Forelimb muscle (tissue), 1 donor: Measurements from ENCODE around the gene EYS. TPM values are rescaled to one million over a fixed set of nuclear protein-coding genes. Genes with fewer than 3 reads are reported as not detected.
"Not testable (repeated sequence)": the region's sequence is repeated elsewhere in the genome, so short reads cannot be mapped to it uniquely, and the experiment has no call there.

Source experiments
- DNase-seq: peaks from one replicate; pipeline ENCODE4 v3.0.0-alpha.2; 2013; ENCODE audit warnings: low read depth
- polyA plus RNA-seq: library from polyadenylated mRNA; unstranded; fragments of 120-200 nt; gene quantifications from one replicate; pipeline ENCODE4 v1.2.1, GENCODE V29; 2013; ENCODE audit not compliant: insufficient read length

Gene EYS
- polyA plus RNA-seq, 1 donor: 0.47 TPM

DNA sequence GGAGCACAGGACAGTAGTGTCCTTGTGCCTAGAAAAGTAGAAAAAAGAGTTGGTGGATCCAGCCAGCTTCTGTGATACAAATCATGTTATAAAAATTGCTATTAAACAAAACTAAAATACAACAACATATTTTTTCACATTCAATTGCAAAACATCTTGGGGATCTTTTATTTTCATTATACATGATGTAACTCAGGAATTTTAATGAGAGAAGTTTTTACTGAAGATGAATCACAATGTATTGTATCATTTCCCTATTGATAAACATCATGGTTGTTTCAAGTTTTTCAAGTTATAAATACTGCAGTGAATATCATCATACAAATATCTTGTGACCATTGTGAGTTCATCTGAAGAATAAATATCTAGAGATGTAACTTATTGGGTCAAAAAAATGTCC lies 1463.4 kb downstream of the EYS start:
- no peak for DNase-seq

DNA sequence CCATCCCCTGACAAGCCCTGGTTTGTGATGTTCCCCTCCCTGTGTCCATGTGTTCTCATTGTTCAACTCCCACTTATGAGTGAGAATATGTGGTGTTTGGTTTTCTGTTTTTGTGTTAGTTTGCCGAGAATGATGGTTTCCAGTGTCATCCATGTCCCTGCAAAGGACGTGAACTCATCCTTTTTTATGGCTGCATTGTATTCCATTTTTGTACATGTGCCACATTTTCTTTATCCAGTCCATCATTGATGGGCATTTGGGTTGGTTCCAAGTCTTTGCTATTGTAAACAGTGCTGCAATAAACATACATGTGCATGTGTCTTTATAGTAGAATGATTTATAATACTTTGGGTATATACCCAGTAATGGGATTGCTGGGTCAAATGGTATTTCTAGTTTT lies 1468.1 kb downstream of the EYS start:
- not testable (repeated sequence) for DNase-seq

DNA sequence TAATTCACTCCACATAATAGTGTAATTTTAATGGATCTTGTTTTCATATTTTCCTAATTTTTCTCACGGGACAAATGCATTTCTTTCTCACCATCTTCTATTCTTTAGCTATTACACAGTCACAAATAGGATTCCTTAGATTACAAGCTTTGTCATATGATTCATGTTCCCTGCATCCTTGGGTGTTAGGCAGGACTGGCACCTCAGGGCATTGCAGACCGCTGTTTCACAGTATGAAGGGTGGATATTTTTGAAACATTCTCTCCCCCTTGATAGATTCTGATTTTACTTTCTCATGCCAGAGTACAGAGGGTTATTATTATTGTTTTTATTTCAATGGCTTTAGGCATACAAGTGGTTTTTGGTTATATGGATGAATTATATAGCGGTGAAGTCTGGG lies 1469.0 kb downstream of the EYS start:
- DNase-seq: no peak

DNA sequence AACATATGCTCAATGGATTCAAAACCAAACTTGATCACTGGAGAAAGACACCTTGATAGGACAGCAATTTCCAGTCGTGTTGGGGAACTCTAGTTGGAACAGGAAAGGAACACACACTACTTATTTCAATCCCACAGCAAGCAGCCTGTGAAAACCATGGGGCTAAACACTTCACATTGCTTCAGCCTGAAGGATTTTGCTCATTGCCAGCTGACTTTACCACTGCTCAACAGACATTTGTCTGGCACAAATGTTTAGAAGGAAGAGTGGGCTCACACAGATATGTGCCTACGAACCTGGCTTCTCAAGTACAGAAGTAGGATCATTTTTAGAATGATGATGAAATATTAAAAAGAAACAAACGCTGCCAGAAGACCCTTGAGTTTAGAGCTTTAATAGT lies 1473.3 kb downstream of the EYS start:
- DNase-seq: no peak

DNA sequence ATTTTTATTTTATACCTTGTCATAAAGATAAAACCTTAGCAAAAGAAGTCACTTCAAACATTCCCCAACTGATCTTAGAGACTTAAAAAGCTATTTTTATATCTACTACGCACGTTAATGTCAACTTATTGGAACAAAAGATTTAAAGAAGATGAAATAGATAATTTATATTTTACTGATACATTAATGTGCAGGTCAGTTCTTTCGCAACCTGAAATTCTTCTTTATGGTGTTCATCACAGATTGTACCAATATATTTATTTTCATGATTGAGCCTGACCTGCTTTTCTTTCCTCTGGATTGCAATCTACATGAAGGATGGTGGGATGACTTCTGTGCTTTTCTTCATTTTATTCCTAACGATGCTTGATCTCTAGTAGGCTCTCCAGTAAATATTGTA lies 1475.1 kb downstream of the EYS start:
- no peak for DNase-seq

DNA sequence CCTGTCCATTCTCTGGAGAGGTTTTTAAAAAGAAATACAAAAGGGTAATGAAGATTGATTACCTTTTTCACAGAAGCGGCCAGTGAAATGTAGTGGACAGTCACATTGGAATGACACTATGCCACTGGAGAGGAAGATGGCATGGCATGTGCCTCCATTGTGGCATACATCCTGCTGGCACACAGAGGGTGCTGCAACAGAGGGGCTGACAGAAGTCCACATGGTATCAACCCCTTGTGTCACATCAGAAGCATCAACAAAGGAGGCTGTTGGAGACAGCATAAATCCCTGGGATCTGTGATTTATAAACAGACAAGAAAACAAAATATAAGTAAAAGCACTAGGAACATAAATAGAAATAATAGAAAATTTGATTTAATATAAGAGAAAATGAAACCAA lies 1476.5 kb downstream of the EYS start:
- DNase-seq: no peak

DNA sequence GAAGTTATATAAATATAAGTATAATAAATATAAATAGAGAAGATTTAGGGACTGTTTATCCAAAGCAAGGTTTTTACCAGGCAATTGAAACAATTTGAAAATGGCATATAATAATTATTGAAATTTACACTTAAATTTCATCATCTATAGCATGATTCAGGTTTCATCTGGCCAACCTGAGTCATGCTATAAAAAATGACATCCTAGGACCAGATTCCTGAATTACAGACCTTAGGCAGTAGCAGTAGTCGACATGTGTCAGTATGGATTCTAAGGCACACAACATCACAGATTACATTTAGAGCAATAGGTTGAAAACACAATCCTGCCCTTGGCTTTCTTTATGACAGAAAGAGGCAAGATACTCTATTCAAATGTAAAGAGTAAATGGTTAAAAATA lies 1479.2 kb downstream of the EYS start:
- no peak for DNase-seq

DNA sequence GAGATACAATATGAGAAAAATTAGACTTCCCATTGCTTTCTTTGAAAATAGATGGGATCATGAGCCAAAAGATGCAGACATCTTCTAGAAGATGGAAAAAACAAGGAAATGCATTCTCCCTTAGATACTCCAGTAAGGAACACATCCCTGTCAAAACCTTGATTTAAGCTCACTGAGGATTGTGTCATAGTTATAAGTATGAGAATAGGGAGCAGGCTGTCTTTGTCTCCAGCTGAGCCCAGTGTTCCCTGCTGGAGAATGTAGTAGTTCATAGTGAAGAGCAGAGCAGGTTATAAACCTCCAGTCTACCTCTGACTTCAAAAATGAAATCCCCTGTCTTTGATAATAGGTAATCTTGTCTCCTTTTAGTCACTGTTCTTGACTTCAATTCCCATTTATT lies 1481.5 kb downstream of the EYS start:
- no peak for DNase-seq

DNA sequence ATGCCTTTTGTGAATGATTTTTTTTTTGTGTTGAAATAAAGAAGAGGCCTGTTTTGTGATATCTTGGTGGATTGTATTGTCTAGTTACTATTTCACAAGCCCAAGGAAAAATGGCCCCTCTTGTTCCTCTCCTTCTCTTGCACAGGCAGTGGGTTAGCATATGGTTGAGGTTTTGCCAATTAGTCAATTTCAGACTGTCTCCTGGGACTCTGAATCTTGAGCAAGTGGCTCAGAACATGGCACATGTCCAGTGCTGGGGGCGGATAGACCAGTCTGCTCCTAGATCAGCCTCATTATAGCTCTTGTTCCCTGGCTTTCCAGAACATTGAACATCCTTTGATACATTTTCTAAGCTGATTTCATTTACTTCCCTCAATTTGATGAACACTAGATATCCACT lies 1482.2 kb downstream of the EYS start:
- DNase-seq: no peak

DNA sequence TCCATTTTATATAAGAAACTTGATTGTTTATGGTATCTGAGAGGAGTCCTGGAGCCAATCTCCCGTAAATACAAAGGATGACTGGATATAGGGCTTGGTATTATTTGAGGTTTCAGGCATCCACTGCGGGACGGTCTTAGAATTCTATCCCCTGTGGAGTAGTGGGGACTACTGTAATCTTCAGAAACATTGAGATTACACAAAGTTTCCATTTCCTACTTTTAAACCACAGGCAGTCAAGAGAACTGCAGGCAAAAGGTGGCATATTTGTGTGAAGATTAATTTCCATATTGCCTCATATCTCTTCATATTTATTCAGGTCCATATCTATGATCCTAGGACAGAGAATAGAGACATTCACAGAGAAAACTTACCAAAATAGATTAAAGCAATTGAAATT lies 1485.2 kb downstream of the EYS start:
- no peak for DNase-seq

DNA sequence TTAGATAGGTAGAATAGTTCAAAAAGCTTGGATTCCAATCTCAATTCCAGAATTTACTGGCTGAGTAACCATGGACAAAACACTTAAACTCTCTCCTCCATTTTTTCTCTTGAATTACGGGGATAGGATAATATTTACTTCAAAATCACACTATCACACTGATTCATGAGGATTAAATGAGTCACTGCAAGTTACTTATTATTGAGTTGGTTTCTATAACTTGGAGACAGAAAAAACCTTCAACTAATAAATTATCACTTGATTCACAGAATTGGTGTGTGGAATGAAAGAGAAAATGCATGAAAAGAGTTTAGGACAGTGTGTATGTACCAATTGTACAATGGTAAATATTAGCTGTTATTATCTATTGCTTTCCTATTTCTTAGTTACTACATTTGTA lies 1486.2 kb downstream of the EYS start:
- DNase-seq: no peak

DNA sequence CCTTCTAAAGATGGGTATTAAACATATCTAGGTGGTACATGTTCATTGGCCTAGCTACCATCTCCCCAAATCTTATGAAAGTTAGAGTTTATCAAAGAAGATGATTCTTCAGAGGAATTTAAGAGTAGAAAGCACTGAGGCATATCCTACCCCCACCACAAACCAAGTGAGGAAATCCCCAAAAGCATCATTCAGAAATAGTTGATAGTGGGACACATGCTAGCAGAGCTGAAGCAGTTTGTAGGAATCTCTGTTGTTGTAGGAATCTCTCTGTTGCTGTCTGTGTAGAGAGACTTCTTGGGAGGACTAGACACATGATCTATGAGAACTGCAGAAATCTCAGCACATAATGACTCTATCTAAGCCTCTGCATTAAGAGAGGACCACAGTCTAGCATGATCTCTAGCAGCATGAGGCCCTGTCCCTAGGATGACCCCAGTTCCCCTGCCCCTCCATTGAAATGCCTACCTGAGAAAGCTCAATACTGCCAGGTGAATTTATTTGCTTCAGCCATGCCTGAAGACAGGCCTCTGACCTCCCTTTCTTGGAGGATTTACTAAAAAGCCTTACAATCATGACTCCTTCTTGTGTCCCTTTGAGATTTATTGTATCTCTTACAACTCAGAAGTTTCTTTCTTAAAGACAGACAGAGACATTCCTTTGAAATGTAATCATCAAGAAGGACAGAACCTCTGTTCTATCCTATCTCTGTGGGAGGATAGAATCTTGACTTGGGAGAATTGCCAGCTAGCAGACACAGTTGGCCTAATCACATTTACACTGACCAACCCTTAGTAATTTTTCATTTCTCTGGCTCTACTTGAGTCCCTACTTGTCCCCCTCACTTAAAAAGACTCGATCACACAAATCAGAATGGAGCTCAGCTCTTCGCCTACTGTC lies 1489.1 kb downstream of the EYS start:
- no peak for DNase-seq

DNA sequence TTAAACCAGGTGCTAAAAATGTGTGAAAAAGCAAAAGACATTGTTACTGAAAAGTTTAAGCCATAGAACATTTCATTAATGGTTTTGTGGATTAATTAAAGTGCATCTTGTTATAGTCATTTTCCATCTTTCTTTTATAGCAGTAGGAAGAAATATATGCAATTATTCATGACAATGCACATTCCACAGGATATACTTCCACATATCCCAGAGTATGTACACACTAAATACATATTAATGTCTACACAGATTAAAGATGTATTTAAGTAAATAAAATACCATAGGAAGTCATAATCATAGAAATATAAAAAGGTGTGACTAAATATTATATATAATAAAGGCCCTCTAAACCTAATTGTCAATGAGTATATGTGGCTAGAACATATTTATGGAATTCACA lies 1492.7 kb downstream of the EYS start:
- no peak for DNase-seq

DNA sequence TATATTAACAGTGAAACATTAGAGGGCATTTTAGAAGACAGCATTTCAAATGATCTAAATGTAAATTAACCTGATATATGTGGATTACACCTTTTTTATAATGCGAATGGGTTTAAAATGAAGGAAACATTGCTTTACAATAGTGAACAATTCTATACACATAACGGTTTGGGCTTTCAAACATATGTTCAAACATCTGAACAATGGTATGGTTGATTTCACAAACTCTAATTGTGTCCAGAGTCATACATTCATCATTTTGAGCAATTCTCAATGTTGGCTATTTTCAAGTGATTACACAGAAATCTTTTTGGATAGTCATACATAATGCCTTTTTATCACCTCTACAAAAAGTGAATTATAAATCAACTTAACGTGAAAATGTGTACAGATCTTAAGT lies 1493.3 kb downstream of the EYS start:
- no peak for DNase-seq

DNA sequence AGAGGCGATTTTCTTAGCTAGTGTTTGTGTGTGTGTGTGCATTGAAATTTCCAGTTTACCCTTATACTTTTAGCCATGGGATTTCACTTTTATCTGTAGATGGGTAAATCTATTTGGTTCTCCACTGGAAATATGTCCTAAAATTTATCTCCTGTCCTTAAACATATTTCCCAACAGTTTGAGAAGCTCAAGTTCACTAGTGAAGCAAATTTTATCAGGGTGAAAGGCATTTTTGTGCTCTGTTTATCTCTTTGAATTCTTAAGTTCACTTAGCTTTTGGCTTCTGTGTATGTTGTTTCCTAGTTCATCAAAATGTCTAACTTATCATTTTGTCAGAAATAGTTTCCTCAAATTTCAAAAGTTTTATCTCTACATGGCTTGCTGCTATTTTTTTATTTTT lies 1509.8 kb downstream of the EYS start:
- DNase-seq: no peak

DNA sequence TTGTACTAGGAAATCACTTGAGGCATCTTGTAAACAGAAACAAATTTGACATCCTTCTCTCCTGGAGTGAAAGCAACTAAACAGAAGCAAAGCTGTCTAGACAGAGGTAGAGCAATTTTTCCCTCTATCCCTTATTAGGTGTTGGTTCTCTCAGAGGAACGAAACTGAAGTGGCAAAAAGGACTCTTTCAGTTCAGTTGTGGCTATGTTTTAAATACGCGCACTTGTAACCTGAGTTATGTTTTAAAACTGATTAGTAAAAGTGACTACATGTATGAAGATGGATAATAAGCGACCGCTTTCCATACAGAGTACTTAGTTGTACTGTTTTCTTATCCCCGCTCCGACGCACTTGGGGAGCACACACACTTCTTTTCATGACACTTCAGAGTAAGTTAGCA lies 1520.4 kb downstream of the EYS start:
- no peak for DNase-seq

DNA sequence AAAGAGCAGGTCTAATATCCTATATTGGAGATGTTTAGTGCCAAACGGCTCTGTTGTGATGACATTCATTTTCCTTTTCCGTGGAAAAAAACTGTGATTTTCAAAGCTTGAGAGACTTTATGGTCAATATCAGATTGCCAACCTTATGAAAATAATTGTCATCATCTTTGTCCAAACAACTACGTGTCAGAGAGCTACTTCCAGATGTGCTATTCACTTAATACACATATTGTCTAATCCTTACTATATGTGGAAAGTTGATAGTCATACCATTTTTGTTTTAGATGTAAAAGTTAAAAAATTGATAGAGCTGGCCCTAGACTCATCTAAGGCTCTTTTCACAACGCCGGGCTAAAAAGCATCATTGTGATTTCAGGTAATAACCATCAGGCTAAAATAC lies 1521.4 kb downstream of the EYS start:
- no peak for DNase-seq

DNA sequence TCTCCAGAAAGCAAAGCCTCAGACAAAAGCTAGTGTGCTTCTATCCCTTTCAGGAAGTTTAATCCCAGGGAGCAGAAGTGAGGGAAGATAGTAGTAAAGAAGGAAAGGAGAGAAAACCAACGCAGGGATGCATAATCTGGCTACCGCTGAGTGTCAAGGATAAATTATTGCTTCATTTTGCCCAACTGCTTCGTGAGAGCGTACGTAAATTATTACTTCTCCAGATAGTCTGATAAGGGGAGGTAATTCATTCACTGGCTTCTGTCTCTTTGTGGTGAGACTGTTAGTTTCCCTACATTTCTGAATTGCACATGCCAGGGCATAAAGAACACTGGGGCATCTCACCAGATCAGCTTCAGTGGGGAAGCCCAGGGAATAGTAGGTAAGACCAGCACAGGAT lies 1531.7 kb downstream of the EYS start:
- DNase-seq: no peak

DNA sequence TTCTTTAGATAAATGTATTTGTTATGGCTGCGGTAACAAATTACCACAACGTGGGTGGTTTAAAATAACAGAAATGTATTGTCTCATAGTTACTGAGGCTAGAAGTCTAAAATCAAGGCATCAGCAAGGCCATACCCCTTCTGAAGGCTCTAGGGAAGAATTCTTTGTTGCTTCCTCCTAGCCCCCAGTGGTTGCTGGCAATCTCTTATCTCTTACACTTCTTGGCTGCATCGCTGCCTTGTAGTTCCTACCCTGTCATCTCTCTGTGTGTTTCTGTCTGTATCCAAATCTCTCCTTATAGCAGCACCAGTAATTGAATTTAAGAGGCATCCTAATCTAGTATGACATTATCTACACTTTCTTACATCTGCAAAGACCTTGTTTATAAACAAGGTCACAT lies 1536.7 kb downstream of the EYS start:
- DNase-seq: no peak

DNA sequence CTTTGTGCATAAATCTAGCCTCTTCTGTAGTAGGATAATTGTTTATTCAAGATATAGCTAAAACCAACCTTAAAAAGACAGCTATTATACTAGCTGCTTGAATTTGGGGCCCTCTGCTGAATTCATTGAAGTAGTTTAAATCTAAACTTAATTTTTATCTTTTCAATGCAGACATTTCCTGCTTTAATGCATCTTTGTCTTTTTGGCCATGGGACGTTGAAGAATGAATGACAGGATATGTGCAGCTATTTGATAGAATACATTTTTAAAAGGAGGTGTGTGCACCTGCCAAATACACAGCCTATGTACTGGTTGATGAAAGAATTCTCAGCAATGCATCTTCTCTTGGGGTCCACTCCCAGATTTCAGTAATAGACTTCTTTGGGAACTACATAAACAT lies 1546.5 kb downstream of the EYS start:
- DNase-seq: no peak

DNA sequence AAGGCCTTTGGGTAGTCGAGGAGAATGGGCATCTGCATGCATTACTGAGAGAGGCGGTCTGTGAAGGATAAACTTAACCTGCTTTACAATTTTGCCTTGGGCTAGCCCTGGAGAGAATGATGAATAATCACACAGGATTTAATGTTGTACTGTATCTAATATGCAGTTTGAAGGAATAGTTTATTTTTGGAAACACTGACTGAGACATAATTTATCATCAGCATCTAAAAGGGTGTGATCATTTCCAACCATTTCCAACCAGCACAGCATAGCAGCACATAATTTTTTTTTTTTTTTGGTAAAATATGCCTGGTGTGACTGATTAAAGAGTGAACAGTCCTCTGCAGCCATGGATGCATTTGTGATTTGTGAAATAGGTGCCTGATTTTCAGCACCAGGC lies 1552.0 kb downstream of the EYS start:
- no peak for DNase-seq

DNA sequence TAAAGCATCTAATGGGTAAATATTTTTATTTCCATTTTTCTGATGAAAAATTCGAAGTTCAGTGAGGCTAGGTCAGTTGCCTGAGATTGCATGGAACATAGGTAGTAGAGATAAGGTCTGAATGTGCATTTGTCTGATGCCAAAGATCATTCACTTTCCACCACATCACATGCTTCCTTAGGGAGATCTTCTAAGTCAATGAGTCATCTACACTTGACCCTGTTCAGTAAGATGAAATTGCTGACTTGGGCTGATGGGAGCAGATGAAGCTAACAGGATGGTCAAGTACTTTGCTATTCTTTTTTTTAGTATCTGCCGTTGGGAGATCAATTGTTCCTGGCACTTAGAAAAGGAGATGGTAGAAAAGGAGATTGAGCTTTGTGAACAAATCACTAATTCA lies 1560.2 kb downstream of the EYS start:
- no peak for DNase-seq

DNA sequence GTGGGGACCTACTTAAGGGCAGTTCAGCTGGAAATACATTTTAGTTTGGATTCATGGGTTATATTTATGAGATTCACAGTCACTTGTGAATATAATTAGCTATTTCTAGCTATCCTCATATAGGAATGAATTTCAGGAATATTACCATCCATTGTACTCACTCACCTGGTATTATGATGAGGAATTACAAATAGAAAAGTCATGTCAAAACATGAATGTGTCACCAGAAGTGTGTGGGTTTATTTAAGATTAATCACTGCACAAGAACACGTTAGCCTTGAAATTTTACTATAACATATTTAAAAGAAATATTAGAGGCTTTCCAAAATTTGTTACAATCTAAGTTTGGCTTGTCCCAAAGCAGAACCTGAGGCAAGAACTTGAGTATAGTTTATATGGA lies 1560.9 kb downstream of the EYS start:
- no peak for DNase-seq

DNA sequence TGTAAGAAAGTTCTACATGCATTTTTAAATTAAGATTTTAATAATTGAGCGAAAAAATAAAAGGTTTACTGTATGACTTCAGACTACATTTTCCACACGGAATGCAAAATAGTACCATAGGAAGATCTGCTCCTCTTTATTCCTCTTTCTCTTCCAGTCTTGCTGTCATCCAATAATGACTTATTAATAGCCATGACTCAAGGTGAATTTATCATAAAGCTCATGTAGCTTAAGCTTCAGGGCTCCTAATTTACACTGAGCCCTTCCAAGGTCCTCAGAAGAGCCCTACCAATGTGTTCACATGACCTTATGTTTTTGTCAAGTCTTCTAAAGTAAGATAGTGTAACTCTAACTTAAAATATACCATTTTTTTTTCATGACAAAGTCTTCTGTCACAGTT lies 1561.4 kb downstream of the EYS start:
- DNase-seq: no peak
